ENCODE measurements around the gene CHI3L1.

GRCh38 chr1:203173566-203173965 lies 12.9 kb downstream of the CHI3L1 start:
- TF ChIP-seq POLR2A (IDR thresholded peaks at IDR 0.05) (no peak), CTCF (IDR thresholded peaks at IDR 0.05) (no peak)
